OCI-LY3 (cell line): Measurements from ENCODE around the gene PDCD2L.

Experiments
- CTCF ChIP-seq: fragments of 200-600, 300-600 bp; sonication (generic); IDR thresholded peaks from 2 replicates; pipeline ENCODE4 v1.5.1; 2014; ENCODE audit warnings: antibody characterized with exemption, low read length, low read depth
- EZH2phosphoT487 ChIP-seq: fragments of 200-600 bp; shearing (Covaris generic); IDR thresholded peaks from 2 replicates; pipeline ENCODE4 v1.6.1; 2018; ENCODE audit warnings: antibody characterized with exemption, mixed run types, low read depth

DNA sequence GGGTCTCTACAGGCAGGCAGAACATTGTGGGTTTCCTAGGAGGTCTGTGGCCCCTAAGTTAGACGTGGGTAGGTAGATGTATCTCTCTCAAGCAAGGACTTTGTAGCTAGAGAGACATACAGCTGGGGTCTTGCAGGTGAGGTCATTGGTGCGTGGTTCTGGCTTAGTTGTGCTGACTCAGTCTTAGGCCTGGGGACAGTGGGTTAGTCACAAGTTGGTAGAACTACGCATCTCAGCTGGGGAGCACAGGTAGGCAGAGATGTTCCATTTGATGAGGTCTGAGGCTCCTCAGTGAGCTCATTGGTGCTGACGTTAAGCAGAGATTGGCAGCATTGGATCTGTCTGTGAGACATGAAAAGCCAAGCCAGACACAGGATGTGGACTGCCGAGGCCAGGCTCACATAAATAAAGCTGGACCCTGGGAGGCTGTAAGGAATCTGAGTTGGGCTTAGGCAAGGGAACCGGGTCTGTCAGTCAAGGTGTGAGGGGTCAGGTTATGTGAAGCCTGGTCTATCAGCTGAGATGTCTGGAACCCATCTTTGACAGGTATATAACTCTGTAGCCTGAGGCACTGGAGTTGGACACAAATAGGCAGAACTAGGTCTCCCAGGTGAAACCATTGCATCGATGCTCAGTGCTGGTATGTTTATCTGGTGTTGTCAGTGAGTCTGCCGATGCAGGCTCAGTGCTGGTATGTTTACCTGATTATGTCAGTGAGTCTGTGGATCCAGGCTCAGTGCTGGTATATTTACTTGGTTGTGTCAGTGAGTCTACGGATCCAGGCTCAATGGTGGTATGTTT lies 17.4 kb upstream of the PDCD2L start:
- no peak for TF ChIP-seq CTCF
- TF ChIP-seq EZH2phosphoT487, result no peak
